Measurements from ENCODE around the gene GRK5. TPM values are rescaled to one million over a fixed set of nuclear protein-coding genes. Genes with fewer than 3 reads are reported as not detected.

The GRK5 gene
- total and polyA plus RNA-seq, 9 of the 15 experiments (the other 6 are each of a cell fraction or from before 2014, with no cell fraction given) = 0.46 to 0.83 (median 0.67) TPM; not detected in 2

- no TSS peak for BruUV-seq (replicated peaks)
- WGBS (ENCODE audit: insufficient coverage, low coverage, missing lambda C conversion rate) = 30% methylated on average over 17 of the region's 28 CpGs
- H3K36me3 ChIP-seq (ENCODE audit: control insufficient read depth, insufficient read depth, low read length) = no peaks in the 10 kb centered on the region
- in situ Hi-C loops (cut with MboI) = no loop called here
- DNase-seq (ENCODE audit: extremely low read depth in 1 of 4, low spot score in 3 of 4) (no peak), ATAC-seq (peak; percentile 37), FAIRE-seq (no peak)
- no peaks in the 10 kb centered on the region for H3K9me3 ChIP-seq (replicated peaks; ENCODE audit: control insufficient read depth, insufficient read depth, low read depth, low read length)
- no peaks in the 10 kb centered on the region for H3K79me2 ChIP-seq (ENCODE audit: control insufficient read depth, insufficient read depth, low read length)
- no peak overlapping the region for H2AFZ ChIP-seq (ENCODE audit: low read depth, low read length)
- H3K27ac ChIP-seq (ENCODE audit: extremely low read depth, low read depth, low read length) = no peak overlapping the region
- H3K4me2 ChIP-seq (ENCODE audit: insufficient read depth, low read length) = no peak overlapping the region
- H3K4me1 ChIP-seq (replicated peaks in 1 of 2; ENCODE audit: control insufficient read depth in 2 of 2, insufficient read depth in 2 of 2, low read length in 2 of 2) = peaks cover 0 to 4% of the 10 kb centered on the region in 2 experiments; a peak in 2 of 5 replicates
- TF ChIP-seq PHB2 (IDR thresholded peaks at IDR 0.05; ENCODE audit: low read depth) (no peak), SIRT6 (IDR thresholded peaks at IDR 0.05; ENCODE audit: low read depth, low read length) (no peak), CTCF (IDR thresholded peaks at IDR 0.05 in 2 of 3, conservative IDR thresholded peaks at IDR 0.05 in 1 of 3; ENCODE audit: insufficient read depth in 2 of 3, low read depth in 1 of 3, low read length in 3 of 3) (0 out of 6 replicates have a peak, but pooled peaks of 1 of the 3 experiments have one; percentile 18), MLX (CRISPR knock-in tag; conservative IDR thresholded peaks at IDR 0.05) (no peak), CEBPZ (IDR thresholded peaks at IDR 0.05; ENCODE audit: borderline replicate concordance, low read depth, low read length) (no peak), ZNF699 (CRISPR knock-in tag; IDR thresholded peaks at IDR 0.05; ENCODE audit: insufficient replicate concordance) (no peak), RBFOX2 (IDR thresholded peaks at IDR 0.05; ENCODE audit: low read depth, low read length) (no peak), BHLHE40 (IDR thresholded peaks at IDR 0.05; ENCODE audit: low read length) (no peak)
- intact Hi-C loops (cut with micrococcal nuclease) = no loop called here
- peaks cover 0 to 34% of the 10 kb centered on the region in 2 experiments; a peak in 4 of 5 replicates for H3K27me3 ChIP-seq (ENCODE audit: control insufficient read depth in 2 of 2, insufficient read depth in 2 of 2, low read length in 2 of 2)
- ChIA-PET POLR2A (no interaction called here), CTCF (ENCODE audit: low intra/inter-chr PET ratio) (no interaction called here)
- no peak overlapping the region for H3K4me3 ChIP-seq
- no peaks in the 10 kb centered on the region for H3K9me1 ChIP-seq (ENCODE audit: control insufficient read depth, insufficient read depth, low read length)
- H4K20me1 ChIP-seq (replicated peaks; ENCODE audit: control insufficient read depth, insufficient read depth, low read length) = no peaks in the 10 kb centered on the region
- H3K9ac ChIP-seq (ENCODE audit: insufficient read depth in 1 of 2, low read depth in 2 of 2, low read length in 2 of 2) = no peak overlapping the region
Measured at GRCh38 chr10:119457966-119458766, 250.8 kb downstream of the GRK5 start.

Measured in K562 (cell line).